Peyer's patch (tissue), 4 donors: Measurements from ENCODE around the gene TNNC1.

Experiments used
- CTCF ChIP-seq, 6 experiments: fragments of 450-650 bp in 4 of 6; fragments of 200-600 bp in 2 of 6; sonication (generic) in 1 of 6; IDR thresholded peaks; one replicate each; pipeline ENCODE4 v1.5.1; 2017 to 2019; ENCODE audit warnings: antibody characterized with exemption in 6 of 6, mild to moderate bottlenecking in 3 of 6, moderate library complexity in 1 of 6
- POLR2A ChIP-seq, 2 donors: fragments of 450-650 bp; IDR thresholded peaks; one replicate each; pipeline ENCODE4 v1.5.1; 2017; ENCODE audit warnings: antibody characterized with exemption in 2 of 2, mild to moderate bottlenecking in 2 of 2, moderate library complexity in 2 of 2

- no peak for TF ChIP-seq CTCF (IDR thresholded peaks at IDR 0.05)
- TF ChIP-seq POLR2A (IDR thresholded peaks at IDR 0.05), result no peak
These were observed 1.1 kb upstream of the TNNC1 start for GRCh38 chr3:52454938-52455282.
